Stimulated activated naive B cell treated with anti-CD40 and anti-IgM and Interleukin-4, amounts not matched to agents 10 μg/mL and 1 μg/mL and 100 μg/mL, for 72 hours (primary cell): ENCODE data around the gene TMEM255B.
A peak's percentile ranks its signal among the peaks of the same experiment; 100 is the strongest.
"Not testable (repeated sequence)": the region's sequence is repeated elsewhere in the genome, so short reads cannot be mapped to it uniquely, and the experiment has no call there.

Source experiments
- ATAC-seq, 2 donors: fragments of 150-1000 bp; cut with Tn5 transposase; replicated peaks; 2 replicates each; pipeline ENCODE4 v1.10.0; 2021; ENCODE audit warnings: moderate library complexity in 1 of 2
- DNase-seq: peaks from one replicate; pipeline ENCODE4 v3.0.0; 2021
- H3K27ac Mint-ChIP-seq: one replicate; pipeline ENCODE4 v1.8.0; 2022; ENCODE audit warnings: mild to moderate bottlenecking, mixed read lengths
- H3K27me3 Mint-ChIP-seq, 2 donors: one replicate each; pipeline ENCODE4 v1.8.0; 2022; ENCODE audit warnings: mixed read lengths in 2 of 2
- H3K36me3 Mint-ChIP-seq, 2 donors: one replicate each; pipeline ENCODE4 v1.8.0; 2022; ENCODE audit warnings: mixed read lengths in 2 of 2, mild to moderate bottlenecking in 1 of 2
- H3K4me1 Mint-ChIP-seq, 2 donors: one replicate each; pipeline ENCODE4 v1.8.0; 2022; ENCODE audit warnings: mixed read lengths in 2 of 2, mild to moderate bottlenecking in 1 of 2
- H3K4me3 Mint-ChIP-seq, 2 donors: one replicate each; pipeline ENCODE4 v1.8.0; 2022; ENCODE audit warnings: mild to moderate bottlenecking in 2 of 2, mixed read lengths in 2 of 2, moderate library complexity in 1 of 2
- H3K9me3 Mint-ChIP-seq, 2 donors: one replicate each; pipeline ENCODE4 v1.8.0; 2022; ENCODE audit warnings: mixed read lengths in 2 of 2, mild to moderate bottlenecking in 1 of 2

Gene TMEM255B

GRCh38 chr13:113749507-113749906 is 9.5 kb upstream of the TMEM255B start:
- no peak overlapping the region for H3K4me3 Mint-ChIP-seq
- H3K4me1 Mint-ChIP-seq, result peaks cover 0 to 1% of the 10 kb centered on the region in 2 donors
- peaks cover 6 to 8% of the 10 kb centered on the region in 2 donors for H3K27me3 Mint-ChIP-seq
- DNase-seq (no peak), ATAC-seq (no peak)
- no peak overlapping the region for H3K27ac Mint-ChIP-seq
- peaks cover 6 to 9% of the 10 kb centered on the region in 2 donors for H3K9me3 Mint-ChIP-seq
- peaks cover 0 to 3% of the 10 kb centered on the region in 2 donors for H3K36me3 Mint-ChIP-seq

DNA sequence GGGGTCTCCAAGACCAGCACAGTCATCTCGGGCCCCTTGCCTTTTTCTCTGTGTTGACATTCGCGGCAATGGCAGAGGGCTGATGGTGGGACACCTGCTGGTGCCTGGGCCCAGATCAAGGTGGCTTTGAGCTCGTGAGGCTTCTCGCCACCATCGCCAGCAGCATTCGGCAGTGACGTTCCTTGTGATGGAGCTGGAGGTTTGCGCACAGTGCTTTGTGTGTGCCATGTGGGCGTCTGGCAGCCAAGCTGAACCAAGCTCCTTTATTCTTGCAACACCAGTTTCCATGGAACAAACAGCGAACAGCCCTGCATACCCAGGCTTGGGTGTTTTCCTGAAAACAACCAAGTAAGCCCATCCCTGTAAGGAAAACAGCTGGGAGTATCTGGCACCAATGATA is 9.1 kb upstream of the TMEM255B start:
- peaks cover 4% of the 10 kb centered on the region in 2 donors for H3K27me3 Mint-ChIP-seq

GRCh38 chr13:113750554-113751399 is 8.2 kb upstream of the TMEM255B start:
- peaks cover 0 to 7% of the 10 kb centered on the region in 2 donors for H3K27me3 Mint-ChIP-seq
- ATAC-seq, result no peak

More for the DNA sequence above, 9.1 kb upstream of the TMEM255B start:
- no peaks in the 10 kb centered on the region for H3K36me3 Mint-ChIP-seq
- H3K4me3 Mint-ChIP-seq, result no peak overlapping the region
- no peak overlapping the region for H3K27ac Mint-ChIP-seq
- ATAC-seq (no peak), DNase-seq (no peak)
- peaks cover 6 to 9% of the 10 kb centered on the region in 2 donors for H3K9me3 Mint-ChIP-seq
- no peaks in the 10 kb centered on the region for H3K4me1 Mint-ChIP-seq

GRCh38 chr13:113751491-113751890 is 7.5 kb upstream of the TMEM255B start:
- no peak overlapping the region for H3K4me3 Mint-ChIP-seq
- no peaks in the 10 kb centered on the region for H3K36me3 Mint-ChIP-seq
- ATAC-seq (no peak), DNase-seq (no peak)
- peaks cover 0 to 7% of the 10 kb centered on the region in 2 donors for H3K27me3 Mint-ChIP-seq
- H3K27ac Mint-ChIP-seq, result no peak overlapping the region
- peaks cover 6 to 9% of the 10 kb centered on the region in 2 donors for H3K9me3 Mint-ChIP-seq
- no peaks in the 10 kb centered on the region for H3K4me1 Mint-ChIP-seq

More at GRCh38 chr13:113750554-113751399, 8.2 kb upstream of the TMEM255B start:
- Mint-ChIP-seq H3K9me3 (peaks cover 6 to 9% of the 10 kb centered on the region in 2 donors), H3K4me1 (no peaks in the 10 kb centered on the region), H3K27ac (no peak overlapping the region), H3K4me3 (no peak overlapping the region), H3K36me3 (no peaks in the 10 kb centered on the region)
- no peak for DNase-seq

DNA sequence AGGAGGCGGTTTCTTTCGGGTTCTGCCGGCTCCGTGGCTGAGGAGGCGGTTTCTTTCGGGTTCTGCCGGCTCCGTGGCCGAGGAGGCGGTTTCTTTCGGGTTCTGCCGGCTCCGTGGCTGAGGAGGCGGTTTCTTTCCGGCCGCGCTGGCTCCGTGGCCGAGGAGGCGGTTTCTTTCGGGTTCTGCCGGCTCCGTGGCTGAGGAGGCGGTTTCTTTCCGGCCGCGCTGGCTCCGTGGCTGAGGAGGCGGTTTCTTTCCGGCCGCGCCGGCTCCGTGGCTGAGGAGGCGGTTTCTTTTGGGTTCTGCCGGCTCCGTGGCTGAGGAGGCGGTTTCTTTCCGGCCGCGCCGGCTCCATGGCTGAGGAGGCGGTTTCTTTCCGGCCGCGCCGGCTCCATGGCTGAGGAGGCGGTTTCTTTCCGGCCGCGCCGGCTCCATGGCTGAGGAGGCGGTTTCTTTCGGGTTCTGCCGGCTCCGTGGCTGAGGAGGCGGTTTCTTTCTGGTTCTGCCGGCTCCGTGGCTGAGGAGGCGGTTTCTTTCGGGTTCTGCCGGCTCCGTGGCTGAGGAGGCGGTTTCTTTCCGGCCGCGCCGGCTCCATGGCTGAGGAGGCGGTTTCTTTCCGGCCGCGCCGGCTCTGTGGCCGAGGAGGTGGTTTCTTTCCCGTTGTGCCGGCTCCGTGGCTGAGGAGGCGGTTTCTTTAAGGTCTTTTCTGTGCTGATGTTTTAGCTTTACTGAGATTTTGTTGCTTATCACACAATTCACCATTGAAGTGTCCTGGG is 6.6 kb upstream of the TMEM255B start:
- not testable (repeated sequence) for H3K4me1 Mint-ChIP-seq, H3K27ac Mint-ChIP-seq, H3K9me3 Mint-ChIP-seq, DNase-seq, H3K36me3 Mint-ChIP-seq, H3K4me3 Mint-ChIP-seq, ATAC-seq
- peaks cover 4 to 15% of the 10 kb centered on the region in 2 donors for H3K27me3 Mint-ChIP-seq

- H3K9me3 Mint-ChIP-seq, result peaks cover 6 to 9% of the 10 kb centered on the region in 2 donors
- no peaks in the 10 kb centered on the region for H3K36me3 Mint-ChIP-seq
- no peak for ATAC-seq
- DNase-seq, result no peak
- H3K27me3 Mint-ChIP-seq, result peaks cover 4 to 15% of the 10 kb centered on the region in 2 donors
- peaks cover 4 to 7% of the 10 kb centered on the region in 2 donors for H3K4me1 Mint-ChIP-seq
- no peak overlapping the region for H3K4me3 Mint-ChIP-seq
- H3K27ac Mint-ChIP-seq, result no peak overlapping the region
These were observed 5.9 kb upstream of the TMEM255B start for GRCh38 chr13:113753171-113753570.

GRCh38 chr13:113754242-113754641 is 4.8 kb upstream of the TMEM255B start:
- Mint-ChIP-seq H3K4me1 (peaks cover 8 to 14% of the 10 kb centered on the region in 2 donors), H3K27ac (no peak overlapping the region), H3K9me3 (peaks cover 6 to 9% of the 10 kb centered on the region in 2 donors), H3K4me3 (no peak overlapping the region), H3K36me3 (peaks cover 0 to 3% of the 10 kb centered on the region in 2 donors), H3K27me3 (peaks cover 8 to 15% of the 10 kb centered on the region in 2 donors)
- DNase-seq, result no peak
- ATAC-seq, result no peak

GRCh38 chr13:113754691-113755090 is 4.3 kb upstream of the TMEM255B start:
- peaks cover 0 to 3% of the 10 kb centered on the region in 2 donors for H3K36me3 Mint-ChIP-seq
- ATAC-seq (no peak), DNase-seq (no peak)
- H3K27me3 Mint-ChIP-seq, result peaks cover 13 to 19% of the 10 kb centered on the region in 2 donors
- peaks cover 6 to 9% of the 10 kb centered on the region in 2 donors for H3K9me3 Mint-ChIP-seq
- no peak overlapping the region for H3K27ac Mint-ChIP-seq
- H3K4me3 Mint-ChIP-seq, result no peak overlapping the region
- peaks cover 12 to 18% of the 10 kb centered on the region in 2 donors for H3K4me1 Mint-ChIP-seq

DNA sequence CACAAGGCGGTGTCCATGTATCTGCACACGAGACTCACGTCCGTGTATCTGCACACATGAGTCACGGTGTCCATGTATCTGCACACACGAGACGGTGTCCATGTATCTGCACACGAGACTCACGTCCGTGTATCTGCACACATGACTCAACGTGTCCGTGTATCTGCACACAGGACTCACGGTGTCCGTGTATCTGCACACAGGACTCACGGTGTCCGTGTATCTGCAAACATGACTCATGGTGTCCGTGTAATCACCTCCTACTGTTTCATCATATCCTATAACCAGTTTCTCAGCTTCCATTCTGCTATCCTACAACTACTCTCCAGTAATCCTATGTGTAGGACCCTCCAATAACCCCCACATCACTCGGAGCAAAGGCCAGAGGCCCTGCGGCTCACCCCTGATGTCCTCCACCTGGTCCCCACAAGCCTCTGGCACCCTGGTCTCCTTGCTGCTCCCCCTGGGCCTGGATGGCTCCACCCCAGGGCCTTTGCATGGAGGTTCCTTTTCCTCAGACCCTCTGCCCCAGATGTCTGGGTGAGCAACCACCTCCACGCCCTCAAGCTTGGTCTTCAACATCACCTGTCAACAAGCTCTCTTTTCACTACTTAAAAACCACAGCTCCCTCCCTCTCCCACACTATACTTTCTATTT is 2.5 kb upstream of the TMEM255B start:
- peaks cover 0 to 3% of the 10 kb centered on the region in 2 donors for H3K36me3 Mint-ChIP-seq
- no peak for ATAC-seq
- H3K27ac Mint-ChIP-seq, result no peak overlapping the region
- H3K4me1 Mint-ChIP-seq, result peaks cover 13 to 21% of the 10 kb centered on the region in 2 donors
- H3K9me3 Mint-ChIP-seq, result no peaks in the 10 kb centered on the region
- DNase-seq, result no peak
- H3K4me3 Mint-ChIP-seq, result no peak overlapping the region
- peaks cover 29 to 38% of the 10 kb centered on the region in 2 donors for H3K27me3 Mint-ChIP-seq

DNA sequence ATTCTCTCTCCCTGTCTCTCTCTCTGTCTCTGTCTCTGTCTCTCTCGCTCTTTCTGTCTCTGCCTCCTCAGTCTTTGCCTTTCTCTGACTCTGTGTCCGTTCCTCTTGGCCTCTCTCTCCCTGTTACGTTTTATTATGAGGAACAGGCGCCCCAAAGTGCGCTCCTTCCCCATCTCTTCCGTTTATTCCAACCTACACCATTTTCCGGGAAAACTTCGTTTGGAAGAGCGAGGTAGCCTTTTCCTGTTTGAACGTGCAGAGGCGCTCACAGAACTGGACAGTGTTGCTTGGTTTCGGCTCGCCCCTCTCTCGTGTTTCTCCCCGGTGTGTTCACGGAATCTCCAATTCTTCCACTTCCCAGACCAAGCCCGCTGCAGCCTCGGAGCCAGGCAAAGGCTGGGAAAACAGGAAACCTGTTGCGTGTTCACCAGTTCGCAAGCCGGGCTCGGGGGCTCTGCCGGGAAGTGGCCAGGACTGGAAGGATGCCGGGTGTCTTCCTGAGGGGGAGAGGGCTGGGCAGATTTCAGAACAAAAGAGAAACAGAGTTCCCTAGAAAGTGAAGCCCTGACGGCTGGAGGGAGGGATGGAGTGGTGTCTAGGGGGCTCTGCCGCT is 605 bp downstream of the TMEM255B start:
- no peaks in the 10 kb centered on the region for H3K9me3 Mint-ChIP-seq
- H3K27me3 Mint-ChIP-seq, result peaks cover 50 to 62% of the 10 kb centered on the region in 2 donors
- no peak overlapping the region for H3K27ac Mint-ChIP-seq
- ATAC-seq (no peak), DNase-seq (no peak)
- H3K4me3 Mint-ChIP-seq, result peak overlapping the region; percentile 85 to 90
- peaks cover 0 to 3% of the 10 kb centered on the region in 2 donors for H3K36me3 Mint-ChIP-seq
- H3K4me1 Mint-ChIP-seq, result peaks cover 13 to 21% of the 10 kb centered on the region in 2 donors

GRCh38 chr13:113761136-113761535 is 2.1 kb downstream of the TMEM255B start:
- no peak for DNase-seq
- peaks cover 61 to 63% of the 10 kb centered on the region in 2 donors for H3K27me3 Mint-ChIP-seq
- no peak overlapping the region for H3K27ac Mint-ChIP-seq
- H3K9me3 Mint-ChIP-seq, result no peaks in the 10 kb centered on the region
- H3K4me3 Mint-ChIP-seq, result no peak overlapping the region
- no peak for ATAC-seq
- peaks cover 13 to 21% of the 10 kb centered on the region in 2 donors for H3K4me1 Mint-ChIP-seq
- H3K36me3 Mint-ChIP-seq, result peaks cover 0 to 3% of the 10 kb centered on the region in 2 donors

DNA sequence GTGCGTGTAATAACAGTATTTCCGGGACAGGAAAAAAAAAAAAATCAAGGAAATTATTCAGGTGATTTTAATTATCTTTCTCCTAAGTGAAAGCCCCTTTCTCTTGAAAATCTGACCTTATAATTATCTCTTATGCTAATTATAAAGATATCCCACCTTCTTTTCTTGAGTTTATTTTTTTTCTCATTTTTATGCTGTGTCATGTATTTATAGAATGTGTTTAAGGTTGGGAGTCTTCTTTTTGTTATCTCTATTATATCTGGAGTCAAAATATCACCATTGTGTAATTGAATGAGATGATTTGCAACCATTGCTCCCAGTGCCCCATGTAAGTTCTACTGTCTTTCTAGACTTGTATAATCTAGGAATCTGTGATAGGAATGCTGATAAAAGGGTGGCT is 3.0 kb downstream of the TMEM255B start:
- Mint-ChIP-seq H3K27me3 (peaks cover 59 to 60% of the 10 kb centered on the region in 2 donors), H3K36me3 (peaks cover 0 to 3% of the 10 kb centered on the region in 2 donors), H3K27ac (no peak overlapping the region), H3K9me3 (no peaks in the 10 kb centered on the region), H3K4me1 (peaks cover 12 to 17% of the 10 kb centered on the region in 2 donors), H3K4me3 (no peak overlapping the region)
- no peak for DNase-seq
- ATAC-seq, result no peak

GRCh38 chr13:113762538-113762937 is 3.5 kb downstream of the TMEM255B start:
- Mint-ChIP-seq H3K36me3 (peaks cover 0 to 3% of the 10 kb centered on the region in 2 donors), H3K27me3 (peaks cover 58 to 59% of the 10 kb centered on the region in 2 donors), H3K9me3 (no peaks in the 10 kb centered on the region), H3K4me3 (no peak overlapping the region), H3K4me1 (peaks cover 11 to 15% of the 10 kb centered on the region in 2 donors), H3K27ac (no peak overlapping the region)
- no peak for ATAC-seq
- DNase-seq, result no peak
